Measurements from ENCODE around the gene PF4V1.

PF4V1 gene, protein sequence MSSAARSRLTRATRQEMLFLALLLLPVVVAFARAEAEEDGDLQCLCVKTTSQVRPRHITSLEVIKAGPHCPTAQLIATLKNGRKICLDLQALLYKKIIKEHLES

DNA sequence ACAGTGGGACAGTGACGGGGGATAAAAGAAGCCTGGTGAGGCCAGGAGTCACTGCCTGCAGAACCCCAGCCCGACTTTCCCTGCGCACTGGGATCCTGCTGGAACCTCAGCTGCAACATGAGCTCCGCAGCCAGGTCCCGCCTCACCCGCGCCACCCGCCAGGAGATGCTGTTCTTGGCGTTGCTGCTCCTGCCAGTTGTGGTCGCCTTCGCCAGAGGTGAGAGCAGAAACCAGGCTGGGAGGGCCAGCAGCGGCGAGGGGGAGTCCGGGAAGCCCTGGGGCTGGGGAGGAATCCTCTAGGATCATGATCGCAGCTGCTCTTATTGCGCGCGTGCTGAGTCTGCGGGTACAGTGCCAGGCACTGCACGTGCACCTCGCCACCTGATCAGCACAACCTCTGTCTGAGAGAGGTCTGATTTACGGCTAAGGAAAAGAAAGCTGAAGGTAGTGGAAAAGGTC is at the start of gene PF4V1:
Gene PF4V1 (plus strand): TSS at position 51 of the 459 bp plus-strand sequence. CDS start 67 bp downstream, at position 118.
- no peak for DNase-seq

DNA sequence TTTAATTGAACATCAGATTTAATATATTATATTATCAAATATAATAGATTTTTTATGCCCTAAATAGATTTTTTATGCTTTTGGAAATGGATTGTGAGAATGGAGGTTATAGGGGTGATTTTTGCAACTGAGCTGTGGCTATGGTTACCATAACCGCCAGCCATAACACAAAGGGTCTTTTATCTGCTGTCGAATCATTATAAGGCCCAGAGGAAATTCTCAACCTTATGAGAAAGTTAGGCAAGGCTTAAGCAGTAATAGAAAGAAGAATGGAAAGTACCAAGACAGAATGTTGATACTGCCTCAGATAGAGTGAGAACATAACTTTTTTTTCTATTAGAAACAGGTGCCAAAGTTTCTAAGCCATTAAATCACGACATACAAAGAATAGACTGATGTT is 42.9 kb upstream of the PF4V1 start:
- no peak for DNase-seq

DNA sequence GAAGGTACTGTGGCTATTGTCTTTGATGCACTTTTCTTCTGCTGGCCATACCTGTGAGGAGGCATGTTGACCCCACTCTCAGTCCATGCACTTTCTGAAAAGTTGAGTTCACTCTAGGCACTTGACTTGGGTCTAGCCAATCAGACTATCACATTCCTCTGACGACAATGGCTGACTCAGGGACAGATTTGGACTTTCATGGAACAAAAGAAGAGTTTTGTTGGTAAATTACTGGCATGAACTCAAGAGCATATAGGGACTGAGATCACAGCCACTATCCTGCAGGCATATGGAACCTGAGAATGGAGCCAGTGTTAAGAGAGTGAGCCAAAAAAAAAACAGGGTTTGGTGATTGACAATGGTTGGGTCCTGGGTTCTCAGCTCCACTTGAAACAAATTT is 41.3 kb upstream of the PF4V1 start:
- DNase-seq: no peak

- no peak for DNase-seq
Observed at GRCh38 chr4:73814679-73815078, 38.4 kb upstream of the PF4V1 start.

- no peak for DNase-seq
Observed at GRCh38 chr4:73815145-73815544, 38.0 kb upstream of the PF4V1 start.

DNA sequence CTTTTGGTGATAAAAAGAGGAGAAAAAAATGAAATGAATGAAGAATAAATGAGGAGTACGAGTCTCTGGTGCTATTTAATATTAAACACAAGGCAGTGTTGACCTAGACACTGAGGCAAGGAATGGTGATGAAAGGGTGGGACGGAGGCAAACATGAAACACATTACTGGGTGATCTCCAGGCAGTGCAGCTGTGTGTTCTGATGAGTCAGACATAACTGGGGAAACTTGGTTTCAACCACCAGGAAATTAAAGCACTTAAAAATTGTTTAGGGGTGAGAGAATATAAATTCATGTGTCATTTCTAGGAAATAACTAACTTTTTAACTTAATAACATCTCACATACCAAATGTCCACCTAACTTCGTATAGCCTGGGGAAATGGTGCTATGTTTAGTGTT is 36.3 kb upstream of the PF4V1 start:
- DNase-seq: no peak

GRCh38 chr4:73817341-73817740 is 35.8 kb upstream of the PF4V1 start:
- DNase-seq: no peak

GRCh38 chr4:73821325-73821724 is 31.8 kb upstream of the PF4V1 start:
- DNase-seq: no peak

GRCh38 chr4:73822389-73822788 is 30.7 kb upstream of the PF4V1 start:
- DNase-seq: no peak

GRCh38 chr4:73822812-73823504 is 30.1 kb upstream of the PF4V1 start:
- no peak for DNase-seq

DNA sequence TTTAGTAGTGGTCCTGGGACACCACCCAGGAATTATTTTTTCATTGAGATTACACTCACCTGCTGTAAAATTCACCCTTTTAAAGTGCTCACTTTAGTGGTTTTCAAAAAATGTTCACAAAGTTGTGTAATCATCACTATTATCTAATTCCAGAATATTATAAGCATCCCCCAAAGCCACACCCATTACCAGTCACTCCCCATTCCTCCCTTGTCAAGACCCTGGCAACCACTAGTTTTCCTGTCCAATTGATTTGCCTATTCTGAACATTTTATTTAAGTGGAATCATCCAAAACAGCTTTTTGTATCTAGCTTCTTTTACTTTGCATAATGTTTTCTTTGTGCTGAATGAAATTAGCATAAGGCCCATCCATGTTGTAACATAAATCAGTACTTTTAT is 29.3 kb upstream of the PF4V1 start:
- DNase-seq: no peak

DNA sequence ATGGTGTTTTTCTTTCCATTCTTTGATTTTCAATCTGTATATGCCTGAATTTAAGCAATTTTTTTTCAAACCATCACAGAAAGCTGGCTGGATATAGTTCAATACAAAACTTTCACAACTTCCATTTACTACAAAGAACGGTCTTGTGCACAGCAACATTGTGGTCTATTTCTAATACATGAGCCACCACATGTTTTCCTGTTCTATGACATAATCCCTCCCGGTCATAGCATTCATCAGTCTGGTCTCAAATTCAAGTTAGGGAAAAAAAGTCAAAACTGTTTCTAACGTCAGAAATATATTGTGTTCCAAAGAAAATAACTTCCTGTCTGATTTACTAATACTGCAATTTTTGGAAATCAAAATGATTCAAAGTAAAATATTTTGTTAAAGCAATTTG is 24.1 kb upstream of the PF4V1 start:
- no peak for DNase-seq

- no peak for DNase-seq
Observed at GRCh38 chr4:73831569-73831968, 21.5 kb upstream of the PF4V1 start.

GRCh38 chr4:73832651-73833237 is 20.4 kb upstream of the PF4V1 start:
- no peak for DNase-seq

- no peak for DNase-seq
Observed at GRCh38 chr4:73836373-73837279, 16.5 kb upstream of the PF4V1 start, which contains the start of gene CXCL6. CXCL6 (plus strand) TSS chr4:73836678; CDS start chr4:73836751, 73 bp downstream.

DNA sequence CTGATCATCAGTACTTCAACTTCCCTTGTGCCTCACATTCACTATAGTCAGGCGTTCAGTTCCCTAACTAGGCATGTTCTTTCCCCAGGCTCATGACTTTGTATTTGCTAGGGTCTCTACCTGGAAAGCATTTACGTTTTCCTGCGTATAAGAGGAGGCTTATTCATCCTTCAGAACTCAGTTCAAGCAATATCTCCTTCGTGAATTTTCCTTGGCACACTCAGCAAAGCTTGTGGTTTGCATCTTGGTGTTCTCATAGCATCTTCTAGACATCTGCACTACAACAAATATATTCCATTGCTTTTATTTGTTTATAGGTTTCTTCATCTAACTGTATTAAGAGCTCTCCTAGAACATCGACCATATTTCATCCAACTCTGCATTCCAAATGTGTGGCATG is 14.0 kb upstream of the PF4V1 start:
- DNase-seq: no peak

- DNase-seq: no peak
Observed at GRCh38 chr4:73839715-73840114, 13.4 kb upstream of the PF4V1 start.

- no peak for DNase-seq
Observed at GRCh38 chr4:73841243-73841925, 11.7 kb upstream of the PF4V1 start.

- no peak for DNase-seq
Observed at GRCh38 chr4:73842696-73843095, 10.4 kb upstream of the PF4V1 start.

DNA sequence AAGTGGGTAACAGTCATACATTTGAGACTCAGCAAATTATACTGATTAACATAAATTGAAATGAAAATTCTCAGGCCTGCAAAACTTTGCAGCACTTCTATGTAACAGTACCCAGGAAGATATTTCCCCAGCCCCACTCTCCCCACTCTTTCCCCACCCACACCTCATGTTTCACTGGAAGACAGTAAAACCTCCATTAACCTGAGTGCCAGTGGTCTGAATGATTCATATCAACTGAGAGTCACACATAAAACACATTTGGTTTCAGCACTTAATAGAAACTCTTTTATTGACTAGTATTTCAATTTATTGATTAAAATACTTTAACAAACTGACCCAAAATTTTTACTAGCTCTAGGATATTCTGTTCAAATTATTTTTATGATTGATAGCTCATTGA is 9.7 kb upstream of the PF4V1 start:
- no peak for DNase-seq

- DNase-seq: no peak
Observed at GRCh38 chr4:73844345-73844744, 8.8 kb upstream of the PF4V1 start.

- no peak for DNase-seq
Observed at GRCh38 chr4:73844806-73845205, 8.3 kb upstream of the PF4V1 start.
